H1 (cell line): ENCODE measurements around the gene SNAPIN. TPM values are rescaled to one million over a fixed set of nuclear protein-coding genes. Genes with fewer than 3 reads are reported as not detected.

Source experiments
- CTCF ChIA-PET: fragments of 300-600 bp; sonication (Branson Sonifier 250); formaldehyde crosslinking; loops from one replicate; lab custom pipeline; 2021; ENCODE audit not compliant: partially characterized antibody; lab: Charles Lee
- POLR2A ChIA-PET: fragments of 300-600 bp; sonication (Branson Sonifier 250); formaldehyde crosslinking; loops from one replicate; lab custom pipeline; 2021; ENCODE audit warnings: inconsistent platforms; ENCODE audit not compliant: partially characterized antibody; lab: Charles Lee
- DNase-seq, 2 experiments: peaks; one replicate each; pipeline versions ENCODE4 v3.0.0 to v3.0.0-alpha.2; 2010 to 2022; ENCODE audit warnings: low spot score in 2 of 2, low read depth in 1 of 2, mixed read lengths in 1 of 2
- FAIRE-seq: peaks from 2 replicates; lab custom pipeline; 2011; peaks lifted over from hg19 to GRCh38; lab: Jason Lieb, UNC
- H2AFZ ChIP-seq: 2 replicates; pipeline ENCODE4 v1.8.1; 2012; ENCODE audit warnings: low read length, inconsistent platforms
- H2AK5ac ChIP-seq: 2 replicates; pipeline ENCODE4 v1.6.1; 2013; ENCODE audit warnings: low read depth, low read length
- H2BK120ac ChIP-seq: replicated peaks from 2 replicates; pipeline ENCODE3; 2013; ENCODE audit warnings: low read depth, low read length, inconsistent platforms
- H2BK12ac ChIP-seq: 2 replicates; pipeline ENCODE4 v1.6.1; 2013; ENCODE audit warnings: low read depth, low read length
- H2BK15ac ChIP-seq: 2 replicates; pipeline ENCODE4 v1.6.1; 2013; ENCODE audit warnings: low read length
- H2BK20ac ChIP-seq: 2 replicates; pipeline ENCODE4 v1.6.1; 2013; ENCODE audit warnings: low read length
- H2BK5ac ChIP-seq: 2 replicates; pipeline ENCODE4 v1.6.1; 2013; ENCODE audit warnings: low read depth, low read length
- H3K14ac ChIP-seq: 2 replicates; pipeline ENCODE4 v1.6.1; 2013; ENCODE audit warnings: inconsistent platforms; ENCODE audit not compliant: insufficient read length
- H3K18ac ChIP-seq: 2 replicates; pipeline ENCODE4 v1.6.1; 2013; ENCODE audit warnings: low read length; ENCODE audit errors: extremely low read depth
- H3K23ac ChIP-seq: 2 replicates; pipeline ENCODE4 v1.6.1; 2013; ENCODE audit warnings: inconsistent platforms; ENCODE audit not compliant: insufficient read length
- H3K23me2 ChIP-seq: 2 replicates; pipeline ENCODE4 v1.6.1; 2013; ENCODE audit warnings: low read depth, low read length
- H3K27ac ChIP-seq: 2 replicates; pipeline ENCODE4 v1.6.1; 2011; ENCODE audit warnings: low read depth, low read length, inconsistent platforms
- H3K27me3 ChIP-seq, 4 experiments: replicated peaks in 1 of 4; 1 replicate in 1 of 4; 2 replicates in 3 of 4; pipeline versions ENCODE4 v1.6.1 to v1.8.1; 2011 to 2013; ENCODE audit warnings: low read length in 3 of 4, mild to moderate bottlenecking in 3 of 4, inconsistent platforms in 2 of 4, mixed read lengths in 2 of 4, moderate library complexity in 1 of 4; ENCODE audit not compliant: control insufficient read depth in 3 of 4, insufficient read depth in 3 of 4; ENCODE audit errors: extremely low read depth in 1 of 4
- H3K36me3 ChIP-seq, 4 experiments: 2 replicates each; pipeline versions ENCODE4 v1.6.1 to v1.8.1; 2011 to 2013; ENCODE audit warnings: mild to moderate bottlenecking in 4 of 4, low read length in 3 of 4, moderate library complexity in 2 of 4, control low read depth in 1 of 4, inconsistent platforms in 1 of 4; ENCODE audit not compliant: insufficient read depth in 4 of 4, control insufficient read depth in 2 of 4
- H3K4ac ChIP-seq: replicated peaks from 2 replicates; pipeline ENCODE3; 2013; ENCODE audit warnings: low read length, low read depth, mixed read lengths, inconsistent platforms; ENCODE audit not compliant: insufficient read length
- H3K4me1 ChIP-seq, 4 experiments: replicated peaks in 1 of 4; 1 replicate in 1 of 4; 2 replicates in 3 of 4; pipeline versions ENCODE4 v1.6.1 to v1.8.1; 2011 to 2013; ENCODE audit warnings: low read length in 3 of 4, inconsistent platforms in 2 of 4, mixed read lengths in 1 of 4; ENCODE audit not compliant: insufficient read depth in 4 of 4, control insufficient read depth in 3 of 4
- H3K4me2 ChIP-seq, 2 experiments: 2 replicates each; pipeline versions ENCODE4 v1.6.1 to v1.8.1; 2011 to 2013; ENCODE audit warnings: low read depth in 2 of 2, low read length in 2 of 2, control low read depth in 1 of 2, inconsistent platforms in 1 of 2, mild to moderate bottlenecking in 1 of 2; ENCODE audit not compliant: insufficient read depth in 1 of 2
- H3K4me3 ChIP-seq, 4 experiments: fragments of 200-600, 300-600 bp in 1 of 4; sonication (generic), shearing (Covaris generic), sonication (Bioruptor Twin) in 1 of 4; 2 replicates each; pipeline versions ENCODE4 v1.5.1 to v1.8.1; 2011 to 2016; ENCODE audit warnings: low read length in 4 of 4, low read depth in 3 of 4, control low read depth in 2 of 4, inconsistent platforms in 2 of 4, mild to moderate bottlenecking in 2 of 4, mixed read lengths in 1 of 4, moderate library complexity in 1 of 4; ENCODE audit not compliant: insufficient read depth in 2 of 4; ENCODE audit errors: extremely low read depth in 1 of 4
- H3K56ac ChIP-seq: replicated peaks from 2 replicates; pipeline ENCODE3; 2013; ENCODE audit warnings: low read depth, mild to moderate bottlenecking, mixed read lengths, low read length, inconsistent platforms; ENCODE audit not compliant: insufficient read length
- H3K79me1 ChIP-seq: 2 replicates; pipeline ENCODE4 v1.6.1; 2013; ENCODE audit warnings: low read depth, low read length, control low read depth
- H3K79me2 ChIP-seq, 2 experiments: 2 replicates each; pipeline versions ENCODE4 v1.6.1 to v1.8.1; 2012 to 2013; ENCODE audit warnings: low read length in 2 of 2, mild to moderate bottlenecking in 2 of 2, inconsistent platforms in 1 of 2; ENCODE audit not compliant: insufficient read depth in 2 of 2, control insufficient read depth in 1 of 2
- H3K9ac ChIP-seq, 4 experiments: replicated peaks in 1 of 4; 1 replicate in 1 of 4; 2 replicates in 3 of 4; pipeline versions ENCODE4 v1.6.1 to v1.8.1; 2011 to 2013; ENCODE audit warnings: low read depth in 3 of 4, low read length in 3 of 4, control low read depth in 2 of 4, mild to moderate bottlenecking in 2 of 4, moderate library complexity in 2 of 4, inconsistent platforms in 1 of 4; ENCODE audit errors: extremely low read depth in 1 of 4
- H3K9me3 ChIP-seq, 2 experiments: 2 replicates each; pipeline versions ENCODE4 v1.6.1 to v1.8.1; 2012 to 2013; ENCODE audit warnings: mild to moderate bottlenecking in 2 of 2, moderate library complexity in 2 of 2, control low read depth in 1 of 2, inconsistent platforms in 1 of 2, low read depth in 1 of 2, low read length in 1 of 2, mixed read lengths in 1 of 2; ENCODE audit not compliant: insufficient read depth in 2 of 2
- H4K20me1 ChIP-seq, 2 experiments: replicated peaks in 1 of 2; 2 replicates each; pipeline versions ENCODE3 to v1.8.1; 2011 to 2013; ENCODE audit warnings: inconsistent platforms in 2 of 2, low read length in 2 of 2, mild to moderate bottlenecking in 1 of 2; ENCODE audit not compliant: insufficient read depth in 2 of 2, control insufficient read depth in 1 of 2
- H4K5ac ChIP-seq: 2 replicates; pipeline ENCODE4 v1.6.1; 2013; ENCODE audit warnings: low read length, low read depth, mixed read lengths, inconsistent platforms; ENCODE audit not compliant: insufficient read length
- H4K8ac ChIP-seq: 2 replicates; pipeline ENCODE4 v1.8.0; 2013; ENCODE audit warnings: mild to moderate bottlenecking, moderate library complexity, low read length, inconsistent platforms; ENCODE audit not compliant: insufficient read depth; ENCODE audit errors: extremely low read depth
- H4K91ac ChIP-seq: replicated peaks from 2 replicates; pipeline ENCODE3; 2013; ENCODE audit warnings: low read length, mixed read lengths, inconsistent platforms; ENCODE audit not compliant: insufficient read length
- CREB1 ChIP-seq: IDR thresholded peaks from 2 replicates; pipeline ENCODE4 v1.6.1; 2012; ENCODE audit warnings: inconsistent platforms
- EP300 ChIP-seq, 2 experiments: IDR thresholded peaks; 1 replicate in 1 of 2; 2 replicates in 1 of 2; pipeline ENCODE4 v1.6.1; 2011 to 2012; ENCODE audit warnings: low read depth in 2 of 2, low read length in 2 of 2, mild to moderate bottlenecking in 2 of 2, borderline replicate concordance in 1 of 2, inconsistent platforms in 1 of 2, moderate library complexity in 1 of 2
- GABPA ChIP-seq: IDR thresholded peaks from 2 replicates; pipeline ENCODE4 v1.6.1; 2011; ENCODE audit warnings: mild to moderate bottlenecking, low read length, moderate library complexity, borderline replicate concordance; ENCODE audit not compliant: insufficient read depth
- JUN ChIP-seq: IDR thresholded peaks from 2 replicates; pipeline ENCODE4 v1.6.1; 2011; ENCODE audit warnings: low read depth, mild to moderate bottlenecking, improper control_type of control experiment, low read length
- KDM1A ChIP-seq: fragments of 200-600, 300-600 bp; sonication (generic); IDR thresholded peaks from 2 replicates; pipeline ENCODE4 v1.7.1; 2016; ENCODE audit warnings: mild to moderate bottlenecking, low read length, borderline replicate concordance
- PHF8 ChIP-seq: fragments of 200-600 bp; sonication (generic); conservative IDR thresholded peaks from 2 replicates; pipeline ENCODE4 v1.7.1; 2012; ENCODE audit warnings: low read depth, mild to moderate bottlenecking, inconsistent platforms, low read length, moderate library complexity
- RFX5 ChIP-seq: IDR thresholded peaks from 2 replicates; pipeline ENCODE4 v1.6.1; 2011; ENCODE audit warnings: low read depth, low read length, improper control_type of control experiment, borderline replicate concordance
- SP4 ChIP-seq: IDR thresholded peaks from 2 replicates; pipeline ENCODE4 v1.6.1; 2012; ENCODE audit warnings: low read length, inconsistent platforms
- SRF ChIP-seq: IDR thresholded peaks from 2 replicates; pipeline ENCODE4 v1.6.1; 2011; ENCODE audit warnings: mild to moderate bottlenecking, low read depth, low read length, moderate library complexity
- TAF7 ChIP-seq: optimal IDR thresholded peaks from 2 replicates; pipeline ENCODE3; 2011; ENCODE audit warnings: low read depth, mild to moderate bottlenecking, inconsistent platforms, low read length, moderate library complexity, borderline replicate concordance
- ZNF274 ChIP-seq: IDR thresholded peaks from 2 replicates; pipeline ENCODE4 v1.7.0; 2012; ENCODE audit warnings: low read length, borderline replicate concordance; ENCODE audit errors: extremely low read depth
- WGBS, 2 experiments: shearing (Covaris generic) in 1 of 2; methylation state at CpG; one replicate each; pipeline versions ENCODE4 v1.1.6 to v1.1.7; 2013 to 2015; ENCODE audit warnings: low lambda C conversion rate in 2 of 2, mixed read lengths in 2 of 2, inconsistent platforms in 1 of 2, low coverage in 1 of 2, missing lambda C conversion rate in 1 of 2; ENCODE audit not compliant: insufficient replicate concordance in 2 of 2, insufficient coverage in 1 of 2, insufficient read length in 1 of 2; ENCODE audit errors: extremely low coverage in 1 of 2, missing lambda C conversion rate in 1 of 2; 5-methylcytosine and 5-hydroxymethylcytosine counted together
- polyA plus RNA-seq, 7 experiments: library from polyadenylated mRNA; depleted of rRNA in 3 of 7; stranded (reverse) in 5 of 7; unstranded in 2 of 7; fragments of >200 nt in 5 of 7; fragments of 200-250 nt in 2 of 7; gene quantifications; 1 replicate in 5 of 7; 2 replicates in 1 of 7; 4 replicates in 1 of 7; pipeline versions ENCODE4 v1.2.1 to v1.2.3, GENCODE V29; 2011 to 2013; ENCODE audit warnings: missing spikeins in 2 of 7, mixed read lengths in 2 of 7
- total RNA-seq: library from RNA; stranded (reverse); fragmentation: NEBNext Ultra II Directional; extraction: Animal tissue kit (Norgen Biotek cat#: 25700); gene quantifications from 2 replicates; pipeline ENCODE4 v1.2.1, GENCODE V29; 2021
- TF ChIP-seq, protein P1 (sequence below): IDR thresholded peaks from 2 replicates; pipeline ENCODE4 v1.6.1; 2012; ENCODE audit warnings: inconsistent platforms

Gene SNAPIN
- total and polyA plus RNA-seq, 2 of the 8 experiments (the other 6 are each of a cell fraction or from before 2014, with no cell fraction given) = 25.7 to 31.1 TPM

GRCh38 chr1:153649137-153649862 lies 9.2 kb upstream of the SNAPIN start:
- Histone ChIP-seq H4K20me1 (peaks cover 3% of the 10 kb centered on the region in 2 experiments), H2BK20ac (no peak overlapping the region), H3K18ac (no peak overlapping the region), H3K4ac (no peak overlapping the region), H3K4me3 (no peak overlapping the region), H2BK12ac (no peak overlapping the region), H4K91ac (no peak overlapping the region), H2BK5ac (no peak overlapping the region), H3K14ac (no peak overlapping the region), H3K4me2 (no peak overlapping the region), H2AFZ (no peak overlapping the region), H3K9ac (no peak overlapping the region), H3K27me3 (no peaks in the 10 kb centered on the region), H3K36me3 (peaks cover 7 to 18% (median 16%) of the 10 kb centered on the region in 4 experiments), H3K9me3 (no peaks in the 10 kb centered on the region), H4K8ac (no peak overlapping the region; the same call in 1 of the 2 replicates), H3K4me1 (peaks cover 0 to 3% (median 0%) of the 10 kb centered on the region in 4 experiments; a peak in 1 of 7 replicates), H3K23me2 (no peaks in the 10 kb centered on the region), H2AK5ac (no peak overlapping the region), H2BK15ac (0 out of 2 replicates have a peak overlapping the region, but pooled peaks have one; percentile 72), H3K27ac (no peak overlapping the region), H3K79me1 (no peaks in the 10 kb centered on the region), H3K56ac (no peak overlapping the region), H4K5ac (no peak overlapping the region), H3K79me2 (no peaks in the 10 kb centered on the region), H2BK120ac (no peak overlapping the region), H3K23ac (no peak overlapping the region)
- ChIA-PET POLR2A (interaction anchor here (0.5 to 16.2 kb wide), 12 partner anchors 9 to 341 kb away, joined by 3 to 343 read pairs (median 5); partner anchors contain the start of genes CHTOP, ILF2, RPS27 and S100A1), CTCF (interaction anchor here (0.6 to 3.1 kb wide), 7 partner anchors 10 to 629 kb away, joined by 3 to 13 read pairs (median 6); partner anchors contain the start of genes CHTOP, S100A1, S100A13 and SNAPIN)
- no peak for FAIRE-seq
- DNase-seq = no peak
- 68% methylated on average over 3 of the region's 3 CpGs; no CpG with 5 or more reads in 1 of the 2 experiments for WGBS, 2 experiments
- TF ChIP-seq EP300 (IDR thresholded peaks at IDR 0.05; ENCODE audit: borderline replicate concordance in 1 of 2, low read depth in 2 of 2, low read length in 2 of 2) (no peak), TAF7 (no peak), SRF (no peak), GABPA (no peak), SP4 (no peak), ZNF274 (no peak), RFX5 (no peak), CREB1 (no peak), KDM1A (no peak), JUN (no peak), PHF8 (no peak)
- TF ChIP-seq, protein P1, sequence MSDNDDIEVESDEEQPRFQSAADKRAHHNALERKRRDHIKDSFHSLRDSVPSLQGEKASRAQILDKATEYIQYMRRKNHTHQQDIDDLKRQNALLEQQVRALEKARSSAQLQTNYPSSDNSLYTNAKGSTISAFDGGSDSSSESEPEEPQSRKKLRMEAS = no peak
